B cell (primary cell): ENCODE results near the gene CARMIL1. TPM values are rescaled to one million over a fixed set of nuclear protein-coding genes. Genes with fewer than 3 reads are reported as not detected.

ENCODE experiments used
- ATAC-seq: fragments of 200-7000 bp; cut with Tn5 transposase; one replicate; pipeline ENCODE4 v1.10.0; 2021; ENCODE audit warnings: low read depth, mild to moderate bottlenecking, moderate number of reproducible peaks, moderate library complexity
- CTCF ChIA-PET: fragments of 350-600 bp; sonication (Branson Sonifier 250); formaldehyde crosslinking; loops from one replicate; lab custom pipeline; 2021; ENCODE audit warnings: antibody characterized with exemption, inconsistent platforms; lab: Charles Lee
- POLR2A ChIA-PET: fragments of 350-600 bp; sonication (Branson Sonifier 250); formaldehyde crosslinking; loops from one replicate; lab custom pipeline; 2021; ENCODE audit warnings: antibody characterized with exemption; lab: Charles Lee
- DNase-seq: peaks from one replicate; pipeline ENCODE4 v3.0.0; 2013
- H2AFZ ChIP-seq: 2 replicates; pipeline ENCODE4 v1.6.1; 2012; ENCODE audit warnings: mild to moderate bottlenecking, low read depth, low read length; ENCODE audit not compliant: insufficient read depth, poor library complexity, severe bottlenecking
- H3K27ac ChIP-seq, 2 donors: 1 replicate in 1 of 2; 2 replicates in 1 of 2; pipeline ENCODE4 v1.5.1; 2012 to 2013; ENCODE audit warnings: low read length in 2 of 2, mild to moderate bottlenecking in 2 of 2, moderate library complexity in 1 of 2
- H3K27me3 ChIP-seq, 4 experiments: fragments of 200-600 bp in 1 of 4; sonication (generic) in 1 of 4; replicated peaks in 1 of 4; 1 replicate in 2 of 4; 2 replicates in 2 of 4; pipeline versions ENCODE4 v1.6.1 to v1.7.0; 2013 to 2016; ENCODE audit warnings: low read length in 3 of 4, mild to moderate bottlenecking in 2 of 4, mixed read lengths in 1 of 4, moderate library complexity in 1 of 4; ENCODE audit not compliant: insufficient read depth in 4 of 4, control insufficient read depth in 3 of 4; ENCODE audit errors: control extremely low read depth in 1 of 4
- H3K36me3 ChIP-seq, 2 experiments: replicated peaks in 1 of 2; 1 replicate in 1 of 2; 2 replicates in 1 of 2; pipeline versions ENCODE4 v1.6.1 to v1.7.1; 2013; ENCODE audit warnings: low read length in 1 of 2; ENCODE audit not compliant: insufficient read depth in 2 of 2, control insufficient read depth in 1 of 2; ENCODE audit errors: control extremely low read depth in 1 of 2, extremely low read depth in 1 of 2
- H3K4me1 ChIP-seq, 2 donors: fragments of 200-600 bp in 1 of 2; sonication (generic) in 1 of 2; 1 replicate in 1 of 2; 2 replicates in 1 of 2; pipeline versions ENCODE4 v1.5.1 to v1.6.1; 2013 to 2017; ENCODE audit warnings: low read length in 2 of 2; ENCODE audit not compliant: control insufficient read depth in 2 of 2, insufficient read depth in 2 of 2
- H3K4me2 ChIP-seq: replicated peaks from 2 replicates; pipeline ENCODE3; 2012; ENCODE audit warnings: mild to moderate bottlenecking, low read depth, low read length; ENCODE audit not compliant: poor library complexity, severe bottlenecking
- H3K4me3 ChIP-seq, 5 experiments: fragments of 200-600 bp in 1 of 5; sonication (generic) in 1 of 5; 1 replicate in 3 of 5; 2 replicates in 2 of 5; pipeline versions ENCODE4 v1.5.1 to v1.7.0; 2011 to 2016; ENCODE audit warnings: low read length in 4 of 5, mild to moderate bottlenecking in 4 of 5, low read depth in 2 of 5, control low read depth in 1 of 5, moderate library complexity in 1 of 5; ENCODE audit not compliant: insufficient read depth in 1 of 5; ENCODE audit errors: control extremely low read depth in 1 of 5, extremely low read depth in 1 of 5
- H3K79me2 ChIP-seq: fragments of 200-600 bp; sonication (generic); one replicate; pipeline ENCODE4 v1.6.0; 2016; ENCODE audit warnings: low read length; ENCODE audit not compliant: control insufficient read depth, insufficient read depth
- H3K9ac ChIP-seq: fragments of 200-600 bp; sonication (generic); 2 replicates; pipeline ENCODE4 v1.6.1; 2017; ENCODE audit warnings: mild to moderate bottlenecking, low read length, moderate library complexity
- H3K9me3 ChIP-seq, 3 donors: one replicate each; pipeline versions ENCODE4 v1.6.1 to v1.7.1; 2013; ENCODE audit warnings: low read length in 2 of 3; ENCODE audit not compliant: control insufficient read depth in 2 of 3, insufficient read depth in 1 of 3; ENCODE audit errors: control extremely low read depth in 1 of 3
- H4K20me1 ChIP-seq: 2 replicates; pipeline ENCODE4 v1.6.0; 2012; ENCODE audit warnings: mild to moderate bottlenecking, low read length; ENCODE audit not compliant: insufficient read depth, control insufficient read depth, poor library complexity, severe bottlenecking
- H3K27ac Mint-ChIP-seq: one replicate; pipeline ENCODE4 v1.8.0; 2021; ENCODE audit warnings: mixed read lengths
- H3K27me3 Mint-ChIP-seq: one replicate; pipeline ENCODE4 v1.8.0; 2021; ENCODE audit warnings: mixed read lengths
- H3K4me1 Mint-ChIP-seq: one replicate; pipeline ENCODE4 v1.8.0; 2021; ENCODE audit warnings: mixed read lengths
- H3K4me3 Mint-ChIP-seq: one replicate; pipeline ENCODE4 v1.8.0; 2021; ENCODE audit warnings: mixed read lengths
- H3K9me3 Mint-ChIP-seq: one replicate; pipeline ENCODE4 v1.8.0; 2022; ENCODE audit warnings: mixed read lengths; ENCODE audit not compliant: insufficient read depth
- EZH2 ChIP-seq: IDR thresholded peaks from 2 replicates; pipeline ENCODE4 v1.6.1; 2012; ENCODE audit warnings: borderline replicate concordance, low read depth, mild to moderate bottlenecking, moderate library complexity, low read length; ENCODE audit not compliant: insufficient read depth, poor library complexity, severe bottlenecking
- WGBS: methylation state at CpG from one replicate; pipeline ENCODE4 v1.1.5; 2013; ENCODE audit warnings: missing lambda C conversion rate; ENCODE audit not compliant: insufficient coverage; 5-methylcytosine and 5-hydroxymethylcytosine counted together
- intact Hi-C: fragments of 100-400 bp; cut with micrococcal nuclease; formaldehyde crosslinking; loops from one replicate; pipeline ENCODE4 v1.10.0; 2022
- polyA plus RNA-seq: library from polyadenylated mRNA; depleted of rRNA; stranded (reverse); fragments of >200 nt; gene quantifications from 2 replicates; pipeline ENCODE4 v1.2.3, GENCODE V29; 2012
- total RNA-seq, 2 donors: library from RNA; stranded (reverse); fragments of 120-200 nt in 1 of 2; gene quantifications; 1 replicate in 1 of 2; 2 replicates in 1 of 2; pipeline versions ENCODE4 v1.2.3 to v1.2.4, GENCODE V29; 2013 to 2022
- TF ChIP-seq, protein P1 (sequence below): fragments of 200-600 bp; IDR thresholded peaks from one replicate; pipeline ENCODE4 v1.8.0; 2022; ENCODE audit warnings: antibody characterized with exemption, mild to moderate bottlenecking

Gene CARMIL1
- total and polyA plus RNA-seq, 2 donors (not counting 1 experiment from before 2014, with no cell fraction given): 7.5 to 11.0 TPM

DNA sequence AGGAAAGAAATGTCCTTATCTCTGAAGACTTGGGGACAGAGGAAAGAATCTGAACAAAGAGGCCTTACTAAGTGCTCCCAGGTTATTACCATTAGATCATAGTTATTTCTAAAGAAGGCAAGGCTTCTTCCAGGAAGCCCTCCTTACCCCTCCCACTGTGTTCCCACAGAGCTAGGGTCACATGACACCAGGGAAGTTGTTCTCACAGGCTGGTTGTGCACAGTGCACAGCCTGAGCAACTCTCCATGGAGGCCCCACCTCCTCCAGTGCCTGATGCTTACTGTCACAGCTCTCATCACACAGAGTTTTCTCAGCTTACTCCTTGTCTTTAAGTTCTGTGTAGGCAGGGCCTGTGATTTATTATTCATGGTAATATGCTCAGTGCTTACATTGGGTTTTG is 303.9 kb downstream of the CARMIL1 start:
- Mint-ChIP-seq H3K4me1 (peaks cover 4% of the 10 kb centered on the region), H3K9me3 (no peaks in the 10 kb centered on the region), H3K4me3 (no peak overlapping the region), H3K27ac (no peak overlapping the region), H3K27me3 (no peaks in the 10 kb centered on the region)
- no peaks in the 10 kb centered on the region for H4K20me1 ChIP-seq
- ATAC-seq (no peak), DNase-seq (no peak)
- POLR2A ChIA-PET: no interaction called here
- H3K27me3 ChIP-seq: no peaks in the 10 kb centered on the region
- H3K9me3 ChIP-seq: no peaks in the 10 kb centered on the region
- no peaks in the 10 kb centered on the region for H3K36me3 ChIP-seq
- H3K4me1 ChIP-seq: peaks cover 0 to 3% of the 10 kb centered on the region in 2 donors
- intact Hi-C loops: no loop called here
- TF ChIP-seq, protein P1, sequence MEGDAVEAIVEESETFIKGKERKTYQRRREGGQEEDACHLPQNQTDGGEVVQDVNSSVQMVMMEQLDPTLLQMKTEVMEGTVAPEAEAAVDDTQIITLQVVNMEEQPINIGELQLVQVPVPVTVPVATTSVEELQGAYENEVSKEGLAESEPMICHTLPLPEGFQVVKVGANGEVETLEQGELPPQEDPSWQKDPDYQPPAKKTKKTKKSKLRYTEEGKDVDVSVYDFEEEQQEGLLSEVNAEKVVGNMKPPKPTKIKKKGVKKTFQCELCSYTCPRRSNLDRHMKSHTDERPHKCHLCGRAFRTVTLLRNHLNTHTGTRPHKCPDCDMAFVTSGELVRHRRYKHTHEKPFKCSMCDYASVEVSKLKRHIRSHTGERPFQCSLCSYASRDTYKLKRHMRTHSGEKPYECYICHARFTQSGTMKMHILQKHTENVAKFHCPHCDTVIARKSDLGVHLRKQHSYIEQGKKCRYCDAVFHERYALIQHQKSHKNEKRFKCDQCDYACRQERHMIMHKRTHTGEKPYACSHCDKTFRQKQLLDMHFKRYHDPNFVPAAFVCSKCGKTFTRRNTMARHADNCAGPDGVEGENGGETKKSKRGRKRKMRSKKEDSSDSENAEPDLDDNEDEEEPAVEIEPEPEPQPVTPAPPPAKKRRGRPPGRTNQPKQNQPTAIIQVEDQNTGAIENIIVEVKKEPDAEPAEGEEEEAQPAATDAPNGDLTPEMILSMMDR: no peak
- no peak for TF ChIP-seq EZH2
- H3K27ac ChIP-seq: no peak overlapping the region
- CTCF ChIA-PET: no interaction called here
- no peak overlapping the region for H3K4me2 ChIP-seq
- no peak overlapping the region for H3K9ac ChIP-seq
- no peak overlapping the region for H3K4me3 ChIP-seq
- no peak overlapping the region for H2AFZ ChIP-seq
- no peaks in the 10 kb centered on the region for H3K79me2 ChIP-seq

DNA sequence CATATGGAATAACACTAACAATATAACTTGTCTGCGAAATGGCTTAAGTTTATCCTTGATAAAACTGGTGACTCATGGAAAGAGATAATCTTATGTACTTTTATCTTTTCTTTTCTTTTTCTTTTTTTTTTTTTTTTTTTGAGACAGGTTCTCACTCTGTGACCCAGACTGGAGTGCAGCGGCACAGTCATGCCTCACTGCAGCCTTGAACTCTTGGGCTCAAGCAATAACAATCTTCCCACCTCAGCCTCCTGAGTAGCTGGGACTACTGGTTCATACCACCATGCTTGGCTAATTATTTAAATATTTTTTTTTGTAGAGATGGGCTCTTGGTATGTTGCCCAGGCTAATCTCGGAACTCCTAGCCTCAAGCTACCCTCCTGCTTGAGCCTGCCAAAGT is 304.7 kb downstream of the CARMIL1 start:
- no peak overlapping the region for H3K27ac Mint-ChIP-seq
- Histone ChIP-seq H3K27ac (no peak overlapping the region), H3K27me3 (no peaks in the 10 kb centered on the region), H4K20me1 (no peaks in the 10 kb centered on the region), H3K4me3 (no peak overlapping the region), H3K9me3 (no peaks in the 10 kb centered on the region), H3K79me2 (no peaks in the 10 kb centered on the region), H3K36me3 (no peaks in the 10 kb centered on the region), H2AFZ (no peak overlapping the region), H3K4me1 (peaks cover 0 to 3% of the 10 kb centered on the region in 2 donors), H3K9ac (no peak overlapping the region), H3K4me2 (no peak overlapping the region)
- no CpG with 5 or more reads among the region's 3 CpGs for WGBS
- H3K27me3 Mint-ChIP-seq: no peaks in the 10 kb centered on the region
- DNase-seq (no peak), ATAC-seq (no peak)
- POLR2A ChIA-PET: no interaction called here
- no peaks in the 10 kb centered on the region for H3K9me3 Mint-ChIP-seq
- TF ChIP-seq EZH2: no peak
- TF ChIP-seq, protein P1: no peak
- CTCF ChIA-PET: no interaction called here
- H3K4me3 Mint-ChIP-seq: no peak overlapping the region
- intact Hi-C loops: no loop called here
- H3K4me1 Mint-ChIP-seq: peaks cover 4% of the 10 kb centered on the region
